Stimulated activated CD4-positive, alpha-beta T cell treated with anti-CD3 and anti-CD28 coated beads, TNF-alpha, amount 100 ng/mL, for 4 hours (primary cell): Measurements from ENCODE around the gene NNT.
"Not testable (repeated sequence)": the region's sequence is repeated elsewhere in the genome, so short reads cannot be mapped to it uniquely, and the experiment has no call there.

ENCODE experiments used
- DNase-seq, 3 experiments: peaks; one replicate each; pipeline ENCODE4 v3.0.0-alpha.2; 2020; ENCODE audit warnings: low read depth in 3 of 3

The NNT gene

DNA sequence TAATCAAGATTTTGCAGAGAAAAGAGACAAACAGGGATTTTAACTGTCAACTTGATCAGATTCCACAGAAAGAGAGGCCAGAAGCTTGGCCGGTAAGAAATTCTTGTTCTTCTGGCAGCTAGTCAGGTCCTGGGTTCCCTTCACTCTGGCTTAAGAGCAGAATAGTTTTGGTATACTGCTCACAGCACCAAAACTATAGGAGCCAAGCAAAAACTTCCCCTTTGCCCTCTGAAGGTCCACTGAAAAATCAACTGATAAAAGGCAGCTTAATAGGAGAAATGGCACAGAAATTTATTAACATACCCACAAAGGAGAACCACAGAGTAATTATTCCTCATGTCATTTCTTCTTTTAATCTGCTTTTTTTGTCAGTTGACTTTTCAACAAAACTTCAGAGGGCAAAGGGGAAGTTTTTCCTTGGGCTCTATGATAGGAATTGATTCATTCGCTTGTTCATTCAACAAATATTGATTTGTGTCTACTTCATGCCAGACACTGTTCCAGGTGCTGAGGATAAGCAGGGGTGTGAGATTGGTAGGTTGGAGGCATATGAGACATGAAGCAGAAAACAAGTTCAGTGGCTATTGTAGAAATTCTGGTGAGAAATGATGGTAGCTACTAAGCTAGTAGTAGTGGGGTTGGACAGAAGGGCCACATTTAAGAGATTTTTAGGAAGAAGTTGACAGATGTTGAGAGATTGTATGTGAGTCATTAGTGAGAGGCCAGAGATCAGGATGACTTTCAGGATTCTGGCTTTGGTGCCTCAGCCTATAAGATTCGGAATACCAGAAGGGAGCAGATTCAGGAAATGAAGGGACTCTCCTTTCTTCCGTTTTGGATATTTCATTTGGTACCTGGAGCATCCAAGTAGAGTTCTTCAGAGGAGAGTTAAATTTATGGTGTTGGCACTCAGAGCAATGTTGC lies 20.6 kb upstream of the NNT start:
- DNase-seq = no peak

DNA sequence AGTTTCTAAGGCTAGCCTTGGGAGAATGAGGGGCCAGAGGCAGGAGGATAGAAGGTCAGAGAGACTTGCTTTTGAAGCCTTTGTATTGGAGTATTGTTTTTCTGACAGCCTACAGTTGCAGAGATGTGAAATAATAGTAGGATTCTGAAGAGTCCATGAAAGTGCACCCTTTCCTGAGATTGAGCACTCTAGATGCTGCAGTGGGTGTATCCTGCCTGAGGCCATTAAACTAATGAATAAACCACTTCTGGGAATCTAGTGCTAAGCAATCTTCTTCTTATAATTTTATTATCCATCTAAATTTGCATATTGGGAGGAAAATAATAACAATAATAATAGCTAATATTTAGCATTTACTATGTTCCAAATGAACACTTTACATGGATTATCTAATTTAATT lies 19.3 kb upstream of the NNT start:
- DNase-seq = no peak

DNA sequence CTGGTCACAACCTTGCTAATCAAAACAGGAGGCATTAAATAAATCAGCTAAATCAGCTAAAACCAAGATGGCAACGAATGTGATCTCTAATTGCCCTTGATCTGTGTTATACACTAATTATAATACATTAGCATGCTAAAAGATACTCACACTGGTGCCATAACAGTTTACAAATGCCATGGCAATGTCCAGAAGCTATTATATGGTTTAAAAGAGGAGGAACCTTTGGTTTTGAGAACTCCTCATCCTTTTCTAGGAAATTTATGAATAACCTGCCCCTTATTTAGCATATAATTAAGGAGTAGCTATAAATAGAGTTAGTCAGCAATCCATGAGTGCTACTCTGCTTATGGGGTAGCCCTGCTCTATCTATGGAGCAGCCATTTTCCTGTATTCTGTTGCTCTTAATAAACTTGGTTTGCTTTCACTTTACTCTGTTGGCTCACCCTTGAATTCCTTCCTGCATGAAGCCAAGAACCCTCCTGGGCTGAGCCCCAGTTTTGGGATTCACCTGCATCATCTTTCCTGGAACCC lies 18.7 kb upstream of the NNT start:
- no peak for DNase-seq

DNA sequence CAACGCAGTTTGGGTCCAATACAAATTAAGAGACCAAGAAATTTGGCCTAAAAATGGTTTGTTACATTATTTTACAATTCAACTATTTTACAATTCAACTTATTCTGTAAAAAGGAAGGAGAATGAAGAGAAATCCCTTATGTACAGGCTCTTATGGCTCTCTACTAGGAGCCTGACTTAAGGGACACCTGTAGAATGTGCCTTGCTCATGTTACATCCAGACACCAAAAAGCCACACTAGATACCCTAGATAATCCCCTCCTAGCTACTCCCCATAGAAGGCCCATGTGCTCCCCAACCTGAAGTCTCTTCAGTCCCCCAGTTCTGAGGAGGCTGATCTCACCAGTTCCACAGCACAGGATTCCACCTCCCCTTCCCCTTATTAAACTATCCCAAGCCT lies 14.1 kb upstream of the NNT start:
- DNase-seq = no peak

DNA sequence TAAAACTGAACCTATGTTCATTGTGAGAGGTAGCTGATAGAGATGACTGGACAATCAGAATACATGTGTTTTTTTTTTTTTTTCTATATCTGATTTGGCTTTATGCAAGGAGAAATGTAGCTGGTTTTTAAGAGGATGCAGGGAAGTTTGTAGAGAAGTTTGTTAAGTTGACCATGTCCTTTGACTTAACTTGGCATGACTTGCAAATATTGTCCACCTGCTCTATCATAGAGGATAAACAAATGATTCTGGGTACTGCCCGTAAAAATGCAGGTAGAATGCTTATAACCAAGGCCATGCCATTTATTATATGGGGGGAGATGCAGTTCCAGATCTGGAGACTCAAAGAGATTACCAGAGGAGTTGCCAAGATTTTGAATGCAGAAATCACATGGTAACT lies 13.7 kb upstream of the NNT start:
- no peak for DNase-seq

DNA sequence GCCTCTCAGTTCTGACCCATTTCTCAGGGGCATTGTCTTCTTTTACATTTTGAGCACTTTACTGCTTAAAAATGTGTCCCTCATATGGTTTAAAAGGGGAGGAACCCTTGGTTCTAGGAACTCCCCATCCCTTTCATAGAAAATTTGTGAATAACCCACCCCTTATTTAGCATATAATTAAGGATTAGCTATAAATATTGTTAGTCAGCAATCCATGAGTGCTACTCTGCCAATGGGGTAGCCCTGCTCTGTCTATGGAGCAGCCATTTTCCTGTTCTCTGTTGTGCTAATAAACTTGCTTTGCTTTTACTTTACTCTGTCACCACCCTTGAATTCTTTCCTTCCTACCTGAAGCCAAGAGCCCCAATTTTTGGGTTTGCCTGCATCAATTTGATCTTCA lies 12.3 kb upstream of the NNT start:
- DNase-seq = no peak

DNA sequence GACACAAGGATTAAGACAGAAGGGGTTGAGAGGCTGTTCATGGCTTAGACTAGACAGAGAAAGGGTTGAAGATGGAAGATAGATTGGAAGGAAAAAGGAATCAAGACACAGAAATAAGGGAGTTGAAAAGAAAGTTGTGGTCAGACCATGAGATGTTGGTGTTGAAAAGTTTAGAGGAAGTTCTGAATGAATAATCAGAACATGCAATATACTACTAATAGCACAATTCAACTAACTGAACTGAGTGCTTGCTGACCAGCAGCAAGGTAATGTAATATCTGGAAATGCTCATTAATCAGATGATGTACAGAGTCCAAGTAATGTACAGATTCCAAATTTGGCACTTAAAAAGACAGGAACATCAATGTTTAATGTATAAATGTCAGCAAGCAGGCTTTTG lies 10.6 kb upstream of the NNT start:
- no peak for DNase-seq

DNA sequence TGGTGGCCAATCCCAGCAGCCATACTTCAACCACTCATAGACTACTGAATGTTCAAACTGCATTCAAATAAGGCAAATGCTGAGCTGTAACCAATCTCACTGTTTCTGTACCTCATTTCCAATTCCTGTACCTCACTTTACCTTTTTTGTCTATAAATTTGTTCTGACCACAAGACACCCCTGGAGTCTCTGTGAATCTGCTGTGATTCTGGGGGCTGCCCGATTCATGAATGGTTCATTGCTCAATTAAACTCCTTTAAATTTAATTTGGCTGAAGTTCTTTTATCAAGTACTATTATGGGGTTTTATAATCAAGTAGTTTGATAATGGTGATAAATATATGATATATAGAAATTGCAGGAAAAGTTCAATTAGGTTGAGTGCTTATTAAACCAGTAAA lies 4.1 kb upstream of the NNT start:
- DNase-seq = not testable (repeated sequence)

DNA sequence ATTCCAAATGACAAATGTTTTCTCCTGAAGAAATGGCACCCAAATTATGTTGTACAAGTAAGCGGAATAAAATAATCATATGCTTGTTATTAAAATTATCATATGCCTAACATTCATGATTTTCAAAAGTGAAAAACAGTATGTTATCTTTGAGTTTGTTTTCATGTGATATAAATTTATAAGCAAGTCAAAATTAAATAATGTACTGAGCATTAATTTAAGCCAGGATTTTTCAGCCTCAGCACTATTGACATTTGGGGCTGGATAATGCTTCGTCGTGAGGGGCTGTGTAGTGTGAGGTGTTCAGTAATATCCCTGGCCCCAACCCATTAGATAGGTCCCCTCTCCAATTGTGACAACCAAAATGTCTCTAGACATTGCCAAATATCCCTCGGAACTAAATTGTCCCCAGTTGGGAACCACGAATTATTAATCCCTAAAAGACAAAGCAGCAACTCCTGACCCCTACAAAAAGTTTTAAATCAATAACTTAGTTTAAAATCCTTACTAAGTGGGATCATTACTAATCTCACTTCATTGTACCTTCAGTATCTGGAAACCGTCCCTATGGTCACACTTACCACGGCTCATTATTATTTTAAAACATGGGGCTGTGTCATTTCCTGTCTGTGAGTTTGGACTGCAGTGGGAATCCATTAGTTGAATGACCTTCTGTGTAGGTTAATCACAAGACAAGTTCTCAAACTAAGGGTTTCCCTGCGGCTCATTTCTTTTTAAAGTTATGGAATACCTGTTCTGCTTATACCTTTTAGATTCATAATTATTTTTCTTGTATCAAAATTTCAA lies 1.3 kb upstream of the NNT start:
- no peak for DNase-seq

DNA sequence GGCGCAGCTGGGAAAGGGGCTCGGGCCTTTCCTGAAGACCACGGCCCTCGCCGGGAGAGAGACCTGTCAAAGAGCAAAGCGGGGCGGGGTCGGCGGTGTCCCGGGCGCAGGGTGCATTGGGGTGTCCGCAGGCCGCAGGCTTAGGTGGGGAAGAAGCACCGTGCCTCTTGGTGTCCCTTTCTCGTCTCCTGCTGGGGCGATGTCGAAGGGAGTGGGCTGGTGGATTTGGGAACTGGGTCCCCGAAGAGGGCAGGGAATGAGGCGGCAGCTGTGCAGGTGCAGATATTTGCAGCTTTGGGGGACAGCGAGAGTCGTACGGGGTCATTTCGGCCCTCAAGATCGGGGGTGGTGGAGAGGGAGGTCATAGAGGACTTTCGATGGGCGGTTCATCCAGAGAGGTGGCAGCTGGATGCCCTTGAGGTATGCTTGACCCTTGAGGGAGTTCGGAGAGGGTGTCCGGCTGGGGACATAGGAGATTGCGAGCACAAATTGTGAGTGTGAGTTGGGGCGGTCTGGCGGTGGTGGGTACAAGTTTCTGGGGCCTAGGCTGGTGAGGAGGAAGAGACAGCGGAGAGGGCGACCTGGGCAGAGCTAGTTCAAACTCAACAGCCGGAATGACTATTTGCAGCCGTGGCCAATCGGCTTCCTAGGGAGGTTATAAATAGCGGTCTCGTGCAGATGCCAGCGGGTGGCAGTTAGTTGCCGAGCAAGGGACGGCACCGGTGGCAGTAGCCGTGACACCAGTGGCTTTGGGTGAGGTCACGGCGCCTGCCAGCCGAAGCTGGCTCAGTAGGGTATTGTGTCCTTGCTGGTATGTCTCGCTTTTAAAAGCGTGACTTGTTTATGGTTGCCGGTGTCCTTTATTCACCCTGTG lies 601 bp downstream of the NNT start:
- peak; percentile 23 to 32 (median 25) for DNase-seq

DNA sequence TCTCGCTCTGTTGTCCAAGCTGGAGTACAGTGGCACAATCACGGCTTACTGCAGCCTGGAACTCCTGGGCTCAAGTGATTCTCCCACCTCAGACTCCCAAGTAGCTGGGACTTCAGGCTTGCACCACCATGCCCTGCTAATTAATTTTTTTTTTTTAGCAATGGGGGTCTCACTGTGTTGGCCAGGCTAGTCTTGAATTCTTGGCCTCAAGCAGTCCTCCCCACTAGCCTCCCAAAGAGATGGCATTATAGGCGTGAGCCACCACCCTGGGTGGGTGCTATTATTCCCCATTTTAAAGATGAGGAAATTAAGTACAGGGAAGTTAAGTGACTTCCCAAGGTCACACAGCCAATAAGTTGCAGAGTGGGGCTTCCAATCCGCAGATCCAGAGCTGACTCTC lies 1.7 kb downstream of the NNT start:
- DNase-seq = no peak

DNA sequence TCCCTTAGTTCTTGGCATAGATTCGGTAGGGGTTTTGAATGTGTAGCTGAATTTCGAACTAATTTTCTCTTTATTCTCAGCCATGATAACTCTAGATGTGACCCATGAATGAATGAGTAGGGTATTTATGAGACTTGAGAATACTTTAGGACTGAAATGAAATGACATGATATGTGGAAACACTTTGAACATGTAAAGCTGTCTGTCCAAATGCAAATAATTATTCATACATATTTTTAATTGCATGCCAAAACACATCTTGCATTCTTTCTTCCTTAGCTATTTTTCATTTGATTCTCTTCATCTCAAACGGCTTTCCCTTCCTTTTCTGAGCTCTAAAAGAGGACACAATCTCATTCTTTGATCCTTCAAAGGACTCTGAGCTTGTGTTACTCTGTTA lies 3.4 kb downstream of the NNT start:
- no peak for DNase-seq

DNA sequence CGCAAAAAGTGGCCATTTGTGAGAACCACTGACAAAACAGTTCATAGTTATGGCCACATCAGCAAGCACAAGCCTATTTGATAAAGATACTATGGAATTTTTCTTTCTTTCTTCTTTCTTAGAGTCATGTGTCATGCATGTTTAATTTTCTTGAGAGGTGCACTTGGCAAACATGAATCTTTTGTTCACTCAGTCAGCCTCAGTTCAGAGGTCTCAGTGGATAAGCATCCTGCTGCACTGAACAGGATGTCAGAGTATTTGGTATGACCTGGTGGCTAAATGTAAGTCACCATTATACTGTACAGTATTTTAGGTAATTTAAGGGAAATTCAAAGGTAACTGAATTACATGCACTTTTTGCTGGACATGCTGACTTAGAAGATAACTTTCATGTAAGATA lies 5.4 kb downstream of the NNT start:
- no peak for DNase-seq

DNA sequence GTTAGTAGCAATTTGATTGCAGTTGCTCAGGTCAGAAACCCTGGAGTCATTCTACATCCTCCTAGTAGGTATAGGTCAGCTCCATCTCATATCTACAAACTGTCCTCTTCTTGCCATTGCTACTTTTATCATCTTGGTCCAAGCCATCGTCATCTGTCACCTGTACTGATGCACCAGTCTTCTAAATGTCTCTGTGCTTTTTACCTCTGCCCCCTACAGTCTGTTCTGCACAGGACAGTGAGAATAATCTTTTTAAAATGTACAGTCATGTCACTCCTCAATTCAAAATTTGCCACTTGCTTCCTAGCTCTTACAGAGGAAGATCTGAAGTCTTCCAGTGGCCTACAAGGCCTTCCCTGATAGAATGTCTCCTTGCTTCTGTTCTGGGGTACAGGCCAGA lies 6.8 kb downstream of the NNT start:
- DNase-seq = no peak

DNA sequence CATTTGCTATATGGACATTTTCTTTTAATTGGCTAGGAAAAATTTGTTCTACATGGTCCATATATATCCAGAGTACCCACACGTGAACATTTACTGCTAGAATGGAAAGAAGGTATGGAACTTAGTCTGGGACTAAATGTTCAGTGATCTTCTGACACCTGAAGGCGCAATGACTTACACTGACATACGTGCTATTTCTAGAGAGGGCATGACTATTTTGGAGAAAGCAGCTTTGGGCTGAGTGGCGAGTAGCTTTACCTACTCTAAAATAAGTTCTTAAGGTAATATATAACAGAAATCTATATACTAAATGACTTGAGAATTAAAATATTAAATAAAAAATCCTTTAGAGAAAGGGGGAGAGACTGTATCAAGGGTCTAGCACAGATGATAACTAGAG lies 10.4 kb downstream of the NNT start:
- DNase-seq = no peak

DNA sequence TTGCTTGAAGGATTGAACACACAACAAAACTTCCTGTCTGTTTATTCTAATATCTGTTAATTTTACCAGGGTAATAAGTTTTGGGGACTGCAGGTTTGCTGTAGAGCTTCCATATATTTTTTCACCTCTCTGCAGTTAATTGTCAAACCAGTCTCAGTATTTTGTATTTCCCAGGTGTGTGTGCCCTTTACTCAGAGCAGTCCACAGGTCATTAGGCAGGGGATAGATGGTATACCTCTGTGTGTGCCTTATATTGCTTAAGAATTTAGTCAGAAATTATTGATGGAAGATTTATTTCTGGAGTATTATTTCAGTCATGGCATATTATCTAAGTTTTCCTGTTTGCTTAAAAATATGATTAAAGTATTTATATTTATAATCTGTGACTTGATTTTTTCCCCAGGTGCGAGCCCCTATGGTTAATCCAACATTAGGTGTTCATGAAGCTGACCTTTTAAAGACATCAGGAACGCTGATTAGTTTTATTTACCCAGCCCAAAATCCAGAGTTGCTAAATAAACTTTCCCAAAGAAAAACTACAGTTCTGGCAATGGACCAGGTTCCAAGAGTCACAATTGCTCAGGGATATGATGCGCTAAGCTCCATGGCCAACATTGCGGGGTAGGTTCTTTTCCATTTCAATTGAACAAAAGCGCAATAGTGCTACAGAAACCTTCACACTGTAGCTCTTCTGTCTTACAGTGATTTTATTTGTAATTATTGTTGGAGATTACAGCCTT lies 12.6 kb downstream of the NNT start:
- DNase-seq = no peak

DNA sequence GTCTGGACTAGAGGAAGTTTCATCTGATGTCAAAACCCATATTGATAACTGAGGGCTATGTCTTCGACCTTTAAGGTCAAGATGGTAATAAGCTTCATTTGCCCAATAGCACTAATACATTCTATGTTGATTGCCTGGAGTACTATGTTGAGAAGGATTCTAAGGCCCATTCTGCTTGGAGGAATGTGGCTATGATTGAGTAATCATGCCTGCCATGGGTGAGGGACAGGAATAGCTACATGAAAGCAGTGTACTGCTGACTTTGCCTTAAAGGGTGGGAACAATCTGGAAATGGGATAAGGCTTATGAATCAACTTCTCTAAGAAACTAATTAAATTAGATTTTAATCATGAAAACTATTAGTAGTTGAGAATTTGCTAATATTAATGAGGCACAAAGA lies 13.6 kb downstream of the NNT start:
- DNase-seq = no peak

DNA sequence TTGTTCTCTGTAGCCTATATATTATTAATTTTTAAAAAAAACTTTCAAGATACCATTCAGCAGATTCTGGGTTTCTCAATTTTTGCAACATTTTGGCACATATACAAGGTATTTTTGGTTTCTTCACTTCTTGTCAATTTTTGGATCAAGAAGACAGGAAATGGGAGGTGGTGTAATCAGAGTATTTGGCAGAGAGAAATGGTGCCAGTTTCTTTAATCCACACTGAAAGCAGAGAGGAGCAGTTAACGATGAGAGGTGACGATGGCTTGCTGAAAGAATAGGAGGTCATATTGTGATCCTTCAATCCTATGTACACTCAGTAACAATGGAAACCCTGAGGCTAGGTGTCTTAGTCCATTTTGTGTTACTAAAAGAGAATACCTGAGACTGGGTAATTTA lies 16.4 kb downstream of the NNT start:
- no peak for DNase-seq

DNA sequence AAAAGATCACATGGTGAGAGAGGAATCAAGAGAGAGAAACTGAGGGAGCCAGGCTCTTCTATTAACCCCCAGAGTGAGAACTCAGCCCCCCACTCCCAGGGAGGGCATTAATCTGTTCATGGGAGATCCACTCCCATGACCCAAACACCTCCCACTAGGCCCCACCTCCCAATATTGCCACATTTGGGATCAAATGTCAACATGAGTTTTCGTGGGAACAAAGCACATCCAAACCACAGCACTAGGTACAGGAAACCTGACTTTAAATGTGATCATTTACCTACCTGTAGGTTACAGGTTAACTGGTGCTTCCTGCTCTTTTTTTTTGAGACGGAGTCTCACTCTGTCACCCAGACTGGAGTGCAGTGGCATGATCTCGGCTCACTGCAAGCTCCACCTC lies 16.9 kb downstream of the NNT start:
- no peak for DNase-seq

DNA sequence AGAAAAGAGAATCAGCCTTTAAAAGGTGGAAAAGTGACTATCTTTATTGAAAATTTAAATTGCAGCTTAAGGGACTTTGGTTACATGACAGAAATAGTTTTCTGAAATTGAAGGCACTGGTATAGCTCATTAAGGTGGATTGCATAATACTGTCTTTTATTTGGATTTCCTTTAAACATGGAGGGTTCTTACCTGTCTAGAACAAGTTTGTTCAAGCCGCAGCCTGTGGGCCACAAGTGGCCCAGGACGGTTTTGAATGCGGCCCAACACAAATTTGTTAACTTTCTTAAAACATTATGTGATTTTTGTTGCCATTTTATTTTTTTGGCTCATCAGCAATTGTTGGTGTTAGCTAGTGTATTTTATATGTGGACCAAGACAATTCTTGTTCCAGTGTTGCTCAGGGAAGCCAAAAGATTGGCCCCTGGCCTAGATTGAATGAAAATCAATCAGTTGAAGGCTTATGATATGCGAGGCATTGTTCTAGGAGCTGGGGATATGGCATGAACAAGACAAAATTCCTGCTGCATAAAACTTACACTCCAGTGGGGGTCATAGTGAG lies 18.0 kb downstream of the NNT start:
- DNase-seq = no peak

DNA sequence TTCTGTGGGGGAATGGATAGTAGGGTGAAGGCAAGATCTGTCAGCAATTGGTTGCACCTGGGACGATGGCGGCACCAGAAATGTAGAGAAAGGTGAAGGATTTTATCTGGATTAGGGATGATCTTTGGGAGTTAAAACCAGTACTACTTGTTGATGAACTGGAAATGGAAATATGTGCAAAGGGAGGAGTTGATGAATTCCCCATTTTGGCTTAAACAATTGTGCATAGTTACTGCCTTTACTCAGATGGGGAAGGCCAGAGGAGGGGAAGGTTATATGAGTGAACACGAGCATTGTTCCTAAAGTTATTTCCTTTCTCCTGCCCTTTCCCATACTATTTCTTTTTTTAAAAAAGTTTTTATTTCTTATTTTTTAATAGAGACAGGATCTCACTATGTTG lies 19.1 kb downstream of the NNT start:
- DNase-seq = no peak
